Measurements from ENCODE around the gene FAM170B. TPM values are rescaled to one million over a fixed set of nuclear protein-coding genes. Genes with fewer than 3 reads are reported as not detected.
A peak's percentile ranks its signal among the peaks of the same experiment; 100 is the strongest.

FAM170B gene
- total RNA-seq, 1 donor from 2014 or later = not detected

GRCh38 chr10:49177391-49178355 lies 43.9 kb upstream of the FAM170B start:
- H3K4me3 ChIP-seq = no peak overlapping the region
- no peak overlapping the region for H3K27ac Mint-ChIP-seq
- H3K9me3 Mint-ChIP-seq = no peaks in the 10 kb centered on the region

GRCh38 chr10:49176310-49177268 lies 42.8 kb upstream of the FAM170B start:
- H3K4me3 ChIP-seq = no peak overlapping the region
- H3K9me3 ChIP-seq (ENCODE audit: low read depth) = no peaks in the 10 kb centered on the region
- DNase-seq (ENCODE audit: low spot score) = no peak
- H3K27ac Mint-ChIP-seq = no peak overlapping the region
- H3K36me3 ChIP-seq = no peaks in the 10 kb centered on the region
- H4K20me1 ChIP-seq (ENCODE audit: low read depth) = no peaks in the 10 kb centered on the region
- no peak overlapping the region for H3K9ac ChIP-seq
- no peaks in the 10 kb centered on the region for H3F3A ChIP-seq (ENCODE audit: low read depth)
- H3K4me2 ChIP-seq = no peak overlapping the region
- no peaks in the 10 kb centered on the region for H3K79me2 ChIP-seq (ENCODE audit: low read depth)
- H3K27ac ChIP-seq = no peak overlapping the region
- H3K27me3 ChIP-seq = no peaks in the 10 kb centered on the region
- TF ChIP-seq EZH2phosphoT487 (IDR thresholded peaks at IDR 0.05) (no peak), CTCF (IDR thresholded peaks at IDR 0.05) (no peak), EZH2 (IDR thresholded peaks at IDR 0.05) (no peak)
- H3K9me3 Mint-ChIP-seq = no peaks in the 10 kb centered on the region
- no peaks in the 10 kb centered on the region for H3K4me1 ChIP-seq
- peaks cover 2% of the 10 kb centered on the region for H3K27me3 Mint-ChIP-seq (ENCODE audit: insufficient read depth, low read depth)
- H2AFZ ChIP-seq (replicated peaks) = no peak overlapping the region
- peaks cover 11% of the 10 kb centered on the region for H3K4me1 Mint-ChIP-seq
- H3K4me3 Mint-ChIP-seq = no peak overlapping the region
- no peaks in the 10 kb centered on the region for H3K36me3 Mint-ChIP-seq

More at GRCh38 chr10:49177391-49178355, 43.9 kb upstream of the FAM170B start:
- Histone ChIP-seq H3K4me2 (no peak overlapping the region), H4K20me1 (ENCODE audit: low read depth) (no peaks in the 10 kb centered on the region), H3K9ac (no peak overlapping the region), H3K27ac (no peak overlapping the region), H3K79me2 (ENCODE audit: low read depth) (no peaks in the 10 kb centered on the region), H2AFZ (replicated peaks) (no peak overlapping the region), H3K36me3 (no peaks in the 10 kb centered on the region), H3K9me3 (ENCODE audit: low read depth) (no peaks in the 10 kb centered on the region), H3F3A (ENCODE audit: low read depth) (no peaks in the 10 kb centered on the region), H3K27me3 (no peaks in the 10 kb centered on the region), H3K4me1 (no peaks in the 10 kb centered on the region)
- H3K27me3 Mint-ChIP-seq (ENCODE audit: insufficient read depth, low read depth) = peaks cover 2% of the 10 kb centered on the region
- H3K4me3 Mint-ChIP-seq = peak overlapping the region; percentile 41
- no peaks in the 10 kb centered on the region for H3K36me3 Mint-ChIP-seq
- no peak for DNase-seq (ENCODE audit: low spot score)
- TF ChIP-seq EZH2phosphoT487 (IDR thresholded peaks at IDR 0.05) (no peak), CTCF (IDR thresholded peaks at IDR 0.05) (no peak), EZH2 (IDR thresholded peaks at IDR 0.05) (no peak)
- peaks cover 11% of the 10 kb centered on the region for H3K4me1 Mint-ChIP-seq

GRCh38 chr10:49175587-49176309 lies 41.9 kb upstream of the FAM170B start:
- H3F3A ChIP-seq (ENCODE audit: low read depth) = no peaks in the 10 kb centered on the region
- no peak for DNase-seq (ENCODE audit: low spot score)
- no peaks in the 10 kb centered on the region for H3K36me3 ChIP-seq
- no peaks in the 10 kb centered on the region for H4K20me1 ChIP-seq (ENCODE audit: low read depth)
- H3K27me3 ChIP-seq = no peaks in the 10 kb centered on the region
- H3K27ac ChIP-seq = no peak overlapping the region
- H3K4me3 ChIP-seq = no peak overlapping the region
- Mint-ChIP-seq H3K36me3 (no peaks in the 10 kb centered on the region), H3K4me1 (peaks cover 11% of the 10 kb centered on the region), H3K9me3 (no peaks in the 10 kb centered on the region), H3K4me3 (no peak overlapping the region), H3K27me3 (ENCODE audit: insufficient read depth, low read depth) (peaks cover 2% of the 10 kb centered on the region), H3K27ac (no peak overlapping the region)
- no peak overlapping the region for H3K4me2 ChIP-seq
- no peak overlapping the region for H2AFZ ChIP-seq (replicated peaks)
- no peaks in the 10 kb centered on the region for H3K79me2 ChIP-seq (ENCODE audit: low read depth)
- H3K9me3 ChIP-seq (ENCODE audit: low read depth) = no peaks in the 10 kb centered on the region
- H3K9ac ChIP-seq = no peak overlapping the region
- no peak for TF ChIP-seq CTCF (IDR thresholded peaks at IDR 0.05)
- TF ChIP-seq EZH2 (IDR thresholded peaks at IDR 0.05) = no peak
- no peak for TF ChIP-seq EZH2phosphoT487 (IDR thresholded peaks at IDR 0.05)
- H3K4me1 ChIP-seq = no peaks in the 10 kb centered on the region

Data from neural progenitor cell (in vitro differentiated cells).